Right cardiac atrium (tissue), 5 donors: ENCODE measurements around the gene NPAP1. TPM values are rescaled to one million over a fixed set of nuclear protein-coding genes. Genes with fewer than 3 reads are reported as not detected.
"Not testable (repeated sequence)": the region's sequence is repeated elsewhere in the genome, so short reads cannot be mapped to it uniquely, and the experiment has no call there.

Experiments used
- ATAC-seq, 2 donors: fragments of 200-7000 bp; cut with Tn5 transposase; one replicate each; pipeline versions ENCODE4 v1.8.0 to v1.9.1; 2020; ENCODE audit warnings: moderate library complexity in 2 of 2, mild to moderate bottlenecking in 1 of 2
- DNase-seq, 3 donors: peaks; one replicate each; pipeline ENCODE4 v3.0.0-alpha.2; 2020
- H3K27ac ChIP-seq: one replicate; pipeline ENCODE4 v1.5.1; 2013; ENCODE audit warnings: mild to moderate bottlenecking, low read length, control low read depth, moderate library complexity
- H3K27me3 ChIP-seq: one replicate; pipeline ENCODE4 v1.6.1; 2013; ENCODE audit not compliant: control insufficient read depth, insufficient read depth
- H3K4me1 ChIP-seq: one replicate; pipeline ENCODE4 v1.6.1; 2013; ENCODE audit warnings: low read length; ENCODE audit not compliant: control insufficient read depth, insufficient read depth
- H3K4me3 ChIP-seq: one replicate; pipeline ENCODE4 v1.5.1; 2013; ENCODE audit warnings: low read length, control low read depth
- H3K9me3 ChIP-seq: one replicate; pipeline ENCODE4 v1.6.1; 2013; ENCODE audit warnings: low read length; ENCODE audit not compliant: control insufficient read depth
- WGBS: extraction: QIAGEN DNeasy Blood & Tissue Kit; methylation state at CpG from one replicate; pipeline ENCODE4 v1.1.7; 2013; 5-methylcytosine and 5-hydroxymethylcytosine counted together
- intact Hi-C, 4 donors: fragments of 100-400 bp; cut with DNase I; formaldehyde crosslinking; loops; one replicate each; pipeline versions ENCODE4 v1.11.0 to v1.14.0; 2022 to 2023
- polyA plus RNA-seq: library from polyadenylated mRNA; stranded (reverse); fragments of 200-250 nt; gene quantifications from one replicate; pipeline ENCODE4 v1.2.3, GENCODE V29; 2013
- total RNA-seq, 4 donors: library from RNA; stranded (reverse); fragmentation: NEBNext Ultra II Directional; extraction: Animal tissue kit (Norgen Biotek cat#: 25700); gene quantifications; one replicate each; pipeline ENCODE4 v1.2.1, GENCODE V29; 2021
- donor health status: healthy with polysubstance abuse.
- donor health status: DM: no; HTN: yes; CAD: no.
- donor health status: DM: no; HTN: no; CAD: no.
- donor health status: DM: no; HTN: yes; CAD: no; lungs with severe emphysema.
- donor health status: DM: yes; HTN: yes; CAD: no.

Gene NPAP1
- total and polyA plus RNA-seq, 5 donors, result 0.03 to 0.08 (median 0.04) TPM; not detected in 1

DNA sequence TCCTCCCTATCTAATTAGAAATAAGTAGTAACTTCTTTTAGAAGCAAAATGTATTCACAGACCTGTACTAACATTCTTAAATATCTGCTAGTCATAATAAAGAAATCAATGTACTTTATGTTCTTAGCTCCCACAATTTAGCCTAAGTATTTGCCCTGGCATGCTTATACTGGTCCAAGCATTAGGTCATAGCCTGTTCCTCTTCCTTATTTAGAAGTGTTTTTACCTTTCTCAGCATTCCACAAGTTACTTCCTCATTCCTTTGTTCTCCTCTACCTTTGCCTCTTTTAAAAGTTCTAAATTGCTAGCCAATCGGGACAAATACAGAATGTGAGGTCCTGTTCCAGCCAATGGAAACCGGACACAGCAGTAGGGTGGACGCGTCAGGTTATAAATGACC lies 7.3 kb downstream of the NPAP1 start:
- ATAC-seq, DNase-seq, H3K27ac ChIP-seq, H3K9me3 ChIP-seq, intact Hi-C loops, H3K4me1 ChIP-seq, H3K4me3 ChIP-seq, H3K27me3 ChIP-seq: not testable (repeated sequence)
- 81% methylated on average over 4 of the region's 4 CpGs for WGBS

DNA sequence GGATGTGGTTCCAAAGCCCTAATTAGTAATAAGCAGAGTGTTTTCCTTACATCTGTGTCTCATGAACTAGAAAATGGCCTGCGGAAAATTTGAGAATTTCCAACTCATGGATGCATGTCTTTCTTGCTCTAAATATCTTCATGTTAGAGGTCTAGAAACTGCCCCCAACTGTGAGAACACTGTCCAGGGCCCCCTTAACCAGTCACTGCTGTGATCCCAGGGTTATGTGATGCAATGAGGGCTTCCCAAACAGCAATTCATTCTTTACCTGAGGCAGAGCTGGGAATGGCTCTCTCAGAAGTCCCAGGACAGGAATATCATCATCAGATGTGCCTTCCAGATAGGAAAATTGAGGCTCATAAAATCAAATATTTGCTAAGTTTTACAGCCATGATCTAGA lies 8.2 kb downstream of the NPAP1 start:
- no peak for ATAC-seq
- no peak overlapping the region for H3K4me3 ChIP-seq
- WGBS, result 97% methylated on average over 1 of the region's 1 CpG
- H3K27ac ChIP-seq, result no peak overlapping the region
- no peaks in the 10 kb centered on the region for H3K27me3 ChIP-seq
- intact Hi-C loops, result no loop called here
- H3K4me1 ChIP-seq, result no peaks in the 10 kb centered on the region
- no peak for DNase-seq
- no peaks in the 10 kb centered on the region for H3K9me3 ChIP-seq

DNA sequence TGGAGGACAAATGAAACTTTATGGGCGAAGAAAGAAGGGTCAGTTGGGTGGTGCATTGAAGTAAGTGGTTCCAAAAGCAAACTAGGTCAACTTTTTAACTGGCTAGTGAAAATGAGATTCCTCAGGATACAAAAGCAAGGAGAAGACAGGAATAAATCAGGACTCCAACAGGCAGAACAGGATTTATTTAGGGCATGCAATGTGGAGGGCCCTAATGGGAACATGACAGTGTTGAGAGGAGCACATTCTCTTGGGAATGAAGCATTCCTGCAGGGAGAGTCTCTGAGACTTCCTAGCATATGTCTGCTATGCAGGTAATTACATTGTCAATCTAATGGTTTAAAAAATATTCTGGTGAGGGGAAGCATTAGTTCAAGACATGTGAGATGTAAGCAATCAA lies 8.7 kb downstream of the NPAP1 start:
- Histone ChIP-seq H3K4me3 (no peak overlapping the region), H3K27me3 (no peaks in the 10 kb centered on the region), H3K9me3 (no peaks in the 10 kb centered on the region), H3K4me1 (no peaks in the 10 kb centered on the region), H3K27ac (no peak overlapping the region)
- intact Hi-C loops, result no loop called here
- DNase-seq, result no peak
- no peak for ATAC-seq
- WGBS, result 54% methylated on average over 1 of the region's 1 CpG

DNA sequence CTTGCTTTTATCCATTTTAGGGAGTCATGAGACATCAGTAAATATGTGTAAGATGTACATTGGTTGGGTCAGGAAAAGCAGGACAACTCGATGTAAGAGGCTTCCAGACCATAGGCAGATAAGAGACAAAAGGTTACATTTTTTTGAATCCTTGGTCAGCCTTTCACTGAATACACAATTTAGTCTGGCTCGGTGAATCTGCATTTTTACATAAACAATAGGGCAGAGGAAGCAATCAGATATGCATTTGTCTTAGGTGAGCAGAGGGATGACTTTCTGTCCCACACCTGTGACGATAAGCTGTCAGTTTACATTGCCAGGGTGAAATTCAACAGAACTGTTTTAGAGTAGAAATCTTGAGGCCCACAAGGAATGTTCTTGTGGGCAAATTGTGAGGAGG lies 20.6 kb downstream of the NPAP1 start:
- no peak for ATAC-seq
- DNase-seq, result no peak
- intact Hi-C loops, result no loop called here
- no peaks in the 10 kb centered on the region for H3K9me3 ChIP-seq
- no peak overlapping the region for H3K27ac ChIP-seq
- H3K4me3 ChIP-seq, result no peak overlapping the region
- no peaks in the 10 kb centered on the region for H3K27me3 ChIP-seq
- 53% methylated on average over 3 of the region's 3 CpGs for WGBS
- H3K4me1 ChIP-seq, result no peaks in the 10 kb centered on the region

DNA sequence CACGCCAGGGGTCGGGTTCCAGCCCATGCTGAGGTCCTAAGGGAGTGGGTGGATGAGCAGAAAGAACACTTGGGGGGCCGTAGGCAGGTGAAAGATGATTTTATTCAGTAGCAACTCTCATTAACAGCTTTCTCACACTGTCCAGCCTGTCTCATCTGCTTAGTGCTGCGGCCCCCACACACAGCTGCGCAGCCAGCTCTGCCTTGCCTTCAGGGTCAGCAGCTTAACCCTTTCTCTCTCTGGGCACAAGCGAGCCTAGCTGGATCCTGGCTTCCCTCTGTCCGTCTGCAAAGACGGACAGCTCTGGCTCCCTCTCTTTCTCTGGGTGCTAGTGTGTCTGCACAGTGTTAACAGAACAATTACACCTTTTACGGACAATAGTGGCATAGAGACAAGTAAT lies 21.3 kb downstream of the NPAP1 start:
- Histone ChIP-seq H3K4me3 (no peak overlapping the region), H3K27ac (no peak overlapping the region), H3K9me3 (no peaks in the 10 kb centered on the region), H3K4me1 (no peaks in the 10 kb centered on the region), H3K27me3 (no peaks in the 10 kb centered on the region)
- DNase-seq (no peak), ATAC-seq (no peak)
- intact Hi-C loops, result no loop called here
- 52% methylated on average over 9 of the region's 9 CpGs for WGBS

DNA sequence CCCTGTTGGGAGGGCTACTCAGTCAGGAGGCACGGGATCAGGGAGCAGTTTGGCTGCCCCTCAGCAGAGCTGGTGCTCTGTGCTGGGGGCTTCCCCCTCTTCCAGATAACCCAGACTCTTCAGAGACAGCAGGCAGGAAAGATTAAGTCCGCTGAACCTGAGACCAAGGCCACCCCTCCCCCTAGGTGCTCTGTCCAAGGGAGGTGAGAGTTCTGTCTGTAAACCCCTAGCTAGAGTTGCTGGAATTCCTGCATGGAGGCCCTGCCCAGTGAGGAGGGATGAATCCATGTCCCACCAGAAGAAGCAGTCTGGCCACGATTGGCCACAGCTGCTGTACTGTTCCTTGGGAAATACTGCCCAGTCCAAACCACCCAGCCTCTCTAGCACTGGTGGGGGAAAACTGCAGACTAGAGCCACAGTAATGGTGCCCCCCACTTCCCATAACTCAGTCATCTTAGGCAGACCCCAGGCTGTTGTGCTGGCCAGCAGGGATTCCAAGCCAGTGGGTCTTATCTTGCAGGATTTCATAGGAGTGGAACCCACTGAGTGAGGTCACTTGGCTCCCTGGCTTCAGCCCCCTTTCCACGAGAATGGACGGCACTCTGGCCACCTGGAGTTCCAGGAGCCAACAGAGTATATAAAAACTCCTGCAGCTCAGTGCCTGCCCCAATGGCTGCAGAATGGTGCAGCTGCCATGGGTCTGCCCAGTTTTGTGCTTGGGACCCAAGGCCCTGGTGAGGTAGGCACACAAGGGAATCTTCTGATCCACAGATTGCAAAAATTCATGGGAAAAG lies 42.9 kb downstream of the NPAP1 start:
- H3K27me3 ChIP-seq, result no peaks in the 10 kb centered on the region
- 57% methylated on average over 5 of the region's 5 CpGs for WGBS
- intact Hi-C loops, result no loop called here
- ATAC-seq (no peak), DNase-seq (no peak)
- H3K9me3 ChIP-seq, result no peaks in the 10 kb centered on the region
- no peaks in the 10 kb centered on the region for H3K4me1 ChIP-seq
- no peak overlapping the region for H3K4me3 ChIP-seq
- no peak overlapping the region for H3K27ac ChIP-seq

DNA sequence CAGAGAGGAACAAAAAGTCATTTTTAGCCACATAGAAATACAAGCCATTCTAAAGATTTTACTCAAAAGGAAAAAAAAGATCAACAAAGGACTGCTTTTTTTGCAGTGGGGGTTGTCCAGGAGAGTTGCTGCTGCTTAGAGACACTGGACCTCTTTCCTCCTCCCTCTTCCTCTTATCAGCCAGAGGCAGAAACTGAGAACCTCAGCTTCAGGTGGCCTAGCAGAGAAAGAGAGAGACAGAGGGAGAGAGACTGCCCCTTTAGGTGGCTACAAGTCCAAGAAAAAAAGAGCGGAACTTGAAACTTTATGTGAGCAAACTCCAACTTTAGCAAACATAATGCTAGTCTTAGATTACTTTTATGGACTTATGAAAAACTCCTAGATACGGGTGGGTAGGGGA lies 54.2 kb downstream of the NPAP1 start:
- WGBS, result 72% methylated on average over 2 of the region's 2 CpGs
- H3K4me1 ChIP-seq, result no peaks in the 10 kb centered on the region
- ATAC-seq (no peak), DNase-seq (no peak)
- H3K27ac ChIP-seq, result no peak overlapping the region
- no peak overlapping the region for H3K4me3 ChIP-seq
- no peaks in the 10 kb centered on the region for H3K27me3 ChIP-seq
- intact Hi-C loops, result no loop called here
- peaks cover 1% of the 10 kb centered on the region for H3K9me3 ChIP-seq
